Calu3 (cell line): ENCODE measurements around the gene ZNF441. TPM values are rescaled to one million over a fixed set of nuclear protein-coding genes. Genes with fewer than 3 reads are reported as not detected.
A peak's percentile ranks its signal among the peaks of the same experiment; 100 is the strongest.

Experiments
- BruUV-seq: library from RNA; stranded (reverse); fragments of 400-500 nt; replicated peaks from 2 replicates; lab custom pipeline; 2021; lab: Mats Ljungman, UMichigan
- CTCF ChIA-PET: fragments of 300-600 bp; sonication (Branson Sonifier 250); formaldehyde crosslinking; loops from one replicate; lab custom pipeline; 2022; ENCODE audit warnings: antibody characterized with exemption; lab: Charles Lee
- DNase-seq: peaks from one replicate; pipeline ENCODE4 v3.0.0; 2022
- H3K27ac Mint-ChIP-seq: one replicate; pipeline ENCODE4 v1.8.0; 2022; ENCODE audit warnings: mixed read lengths; ENCODE audit not compliant: unreplicated experiment
- H3K27me3 Mint-ChIP-seq: one replicate; pipeline ENCODE4 v1.8.0; 2022; ENCODE audit warnings: mixed read lengths; ENCODE audit not compliant: unreplicated experiment
- H3K36me3 Mint-ChIP-seq: one replicate; pipeline ENCODE4 v1.8.0; 2022; ENCODE audit warnings: mild to moderate bottlenecking, moderate library complexity, mixed read lengths; ENCODE audit not compliant: insufficient read depth, unreplicated experiment
- H3K4me1 Mint-ChIP-seq: one replicate; pipeline ENCODE4 v1.8.0; 2022; ENCODE audit warnings: mild to moderate bottlenecking, low read depth, mixed read lengths; ENCODE audit not compliant: unreplicated experiment
- H3K4me3 Mint-ChIP-seq: one replicate; pipeline ENCODE4 v1.8.0; 2022; ENCODE audit warnings: mild to moderate bottlenecking, low read depth, moderate library complexity, mixed read lengths; ENCODE audit not compliant: unreplicated experiment
- H3K9me3 Mint-ChIP-seq: one replicate; pipeline ENCODE4 v1.8.0; 2022; ENCODE audit warnings: low read depth, mixed read lengths; ENCODE audit not compliant: unreplicated experiment
- CTCF ChIP-seq: fragments of 200-600 bp; IDR thresholded peaks from one replicate; pipeline ENCODE4 v1.8.0; 2022; ENCODE audit warnings: antibody characterized with exemption; ENCODE audit not compliant: unreplicated experiment
- intact Hi-C: fragments of 100-400 bp; cut with micrococcal nuclease; formaldehyde crosslinking; loops from one replicate; pipeline ENCODE4 v1.10.0; 2022; ENCODE audit not compliant: unreplicated experiment
- total RNA-seq: library from RNA; stranded (reverse); gene quantifications from 2 replicates; pipeline ENCODE4 v1.2.3, GENCODE V29; 2022

The ZNF441 gene
- total RNA-seq, 1 experiment from 2014 or later, result 3.4 TPM

GRCh38 chr19:11807099-11807380 lies 40.2 kb downstream of the ZNF441 start:
- no peak for TF ChIP-seq CTCF
- no peaks in the 10 kb centered on the region for H3K4me1 Mint-ChIP-seq
- no peaks in the 10 kb centered on the region for H3K36me3 Mint-ChIP-seq
- no TSS peak for BruUV-seq
- no peak for DNase-seq
- H3K9me3 Mint-ChIP-seq, result peaks cover 4% of the 10 kb centered on the region
- intact Hi-C loops, result no loop called here
- H3K27me3 Mint-ChIP-seq, result no peaks in the 10 kb centered on the region
- no peak overlapping the region for H3K27ac Mint-ChIP-seq
- no peak overlapping the region for H3K4me3 Mint-ChIP-seq
- CTCF ChIA-PET, result no interaction called here

- Mint-ChIP-seq H3K9me3 (peaks cover 3% of the 10 kb centered on the region), H3K4me3 (peak overlapping the region; percentile 79), H3K4me1 (no peaks in the 10 kb centered on the region), H3K27ac (peak overlapping the region; percentile 80), H3K27me3 (no peaks in the 10 kb centered on the region), H3K36me3 (peaks cover 32% of the 10 kb centered on the region)
- no peak for TF ChIP-seq CTCF
- intact Hi-C loops, result loop anchor here (10.0 kb wide), 1 partner anchor 111 kb away; the partner anchor contains the start of gene ZNF700
- no TSS peak for BruUV-seq
- CTCF ChIA-PET, result interaction anchor here (1.2 kb wide), 1 partner anchor 16 kb away, joined by 6 read pairs; no protein-coding TSS in a partner anchor
- DNase-seq, result no peak
These were observed 46.9 kb downstream of the ZNF441 start for GRCh38 chr19:11813703-11814028.

GRCh38 chr19:11814029-11814699 lies 47.4 kb downstream of the ZNF441 start, which contains the start of gene ZNF440:
ZNF440 (plus strand) TSS chr19:11814273; CDS start chr19:11814448, 175 bp downstream.
- no peak for TF ChIP-seq CTCF
- intact Hi-C loops, result loop anchor here (10.0 kb wide), 1 partner anchor 111 kb away; the partner anchor contains the start of gene ZNF700
- Mint-ChIP-seq H3K36me3 (peaks cover 32% of the 10 kb centered on the region), H3K27me3 (no peaks in the 10 kb centered on the region), H3K4me3 (peak within 1 kb of the TSS; percentile 79), H3K4me1 (no peaks in the 10 kb centered on the region), H3K27ac (peak within 1 kb of the TSS; percentile 80), H3K9me3 (peaks cover 4% of the 10 kb centered on the region)
- DNase-seq, result peak; percentile 94
- BruUV-seq, result TSS peak; percentile 63
- CTCF ChIA-PET, result interaction anchor here (0.6 kb wide), 1 partner anchor 17 kb away, joined by 3 read pairs; no protein-coding TSS in a partner anchor

GRCh38 chr19:11814700-11815035 lies 47.9 kb downstream of the ZNF441 start:
- peak overlapping the region; percentile 79 for H3K4me3 Mint-ChIP-seq
- no peaks in the 10 kb centered on the region for H3K4me1 Mint-ChIP-seq
- H3K27ac Mint-ChIP-seq, result peak overlapping the region; percentile 80
- intact Hi-C loops, result loop anchor here (10.0 kb wide), 1 partner anchor 110 kb away; the partner anchor contains the start of gene ZNF700
- H3K36me3 Mint-ChIP-seq, result peaks cover 32% of the 10 kb centered on the region
- no TSS peak for BruUV-seq
- H3K9me3 Mint-ChIP-seq, result peaks cover 4% of the 10 kb centered on the region
- DNase-seq, result peak; percentile 39
- H3K27me3 Mint-ChIP-seq, result no peaks in the 10 kb centered on the region
- CTCF ChIA-PET, result interaction anchor here (0.6 to 1.0 kb wide), 3 partner anchors 17 to 174 kb away, joined by 3 to 4 read pairs (median 3); no protein-coding TSS in a partner anchor
- TF ChIP-seq CTCF, result no peak
